Tibial nerve (tissue), 4 donors: ENCODE results near the gene SHMT2.

Experiments used
- CTCF ChIP-seq, 5 experiments: fragments of 200-600 bp in 3 of 5; fragments of 450-650 bp in 2 of 5; sonication (generic) in 3 of 5; IDR thresholded peaks; one replicate each; pipeline ENCODE4 v1.5.1; 2016 to 2019; ENCODE audit warnings: antibody characterized with exemption in 5 of 5, mild to moderate bottlenecking in 3 of 5, moderate library complexity in 2 of 5
- EP300 ChIP-seq, 2 donors: sonication (generic); formaldehyde crosslinking; IDR thresholded peaks; one replicate each; pipeline ENCODE4 v1.6.1; 2017; ENCODE audit warnings: antibody characterized with exemption in 2 of 2, mild to moderate bottlenecking in 1 of 2
- POLR2A ChIP-seq, 2 donors: fragments of 450-650 bp; IDR thresholded peaks; one replicate each; pipeline ENCODE4 v1.6.1; 2017; ENCODE audit warnings: antibody characterized with exemption in 2 of 2, mild to moderate bottlenecking in 2 of 2, moderate library complexity in 2 of 2

GRCh38 chr12:57219205-57219992, 10.1 kb upstream of the SHMT2 start:
- TF ChIP-seq EP300 (IDR thresholded peaks at IDR 0.05) (no peak), CTCF (IDR thresholded peaks at IDR 0.05) (no peak), POLR2A (IDR thresholded peaks at IDR 0.05) (no peak)
